GM18951 (cell line): ENCODE results near the gene VAMP4.

Source experiments
- POLR2A ChIP-seq: IDR thresholded peaks from 4 replicates; pipeline ENCODE4 v1.6.1; 2011; ENCODE audit warnings: mild to moderate bottlenecking; ENCODE audit not compliant: insufficient read length, insufficient read depth; ENCODE audit errors: extremely low read depth
- in situ Hi-C: fragments of 300-500 bp; cut with MboI; formaldehyde crosslinking; loops from one replicate; pipeline ENCODE4 v1.12.0; 2022; ENCODE audit warnings: low sequenced_read_pairs, mixed read lengths, inconsistent platforms; ENCODE audit not compliant: unreplicated experiment

Gene VAMP4

GRCh38 chr1:171741872-171742576, at the start of gene VAMP4:
TSS of gene VAMP4 (minus strand) at chr1:171742065. CDS start at chr1:171738414, 3,651 bp downstream.
- TF ChIP-seq POLR2A, result peak; percentile 80
- in situ Hi-C loops, result no loop called here

GRCh38 chr1:171790318-171790717, 48.5 kb upstream of the VAMP4 start:
- in situ Hi-C loops, result no loop called here

GRCh38 chr1:171788696-171789095, 46.8 kb upstream of the VAMP4 start:
- in situ Hi-C loops, result no loop called here
- no peak for TF ChIP-seq POLR2A

More at GRCh38 chr1:171790318-171790717, 48.5 kb upstream of the VAMP4 start:
- no peak for TF ChIP-seq POLR2A

GRCh38 chr1:171787686-171788480, 46.0 kb upstream of the VAMP4 start:
- TF ChIP-seq POLR2A, result no peak

GRCh38 chr1:171786534-171786933, 44.7 kb upstream of the VAMP4 start:
- no peak for TF ChIP-seq POLR2A
- in situ Hi-C loops, result no loop called here

More at GRCh38 chr1:171787686-171788480, 46.0 kb upstream of the VAMP4 start:
- in situ Hi-C loops, result no loop called here

- in situ Hi-C loops, result no loop called here
- TF ChIP-seq POLR2A, result no peak
Measured at GRCh38 chr1:171785766-171786165, 43.9 kb upstream of the VAMP4 start.

- in situ Hi-C loops, result no loop called here
- TF ChIP-seq POLR2A, result no peak
Measured at GRCh38 chr1:171784784-171785183, 42.9 kb upstream of the VAMP4 start.

GRCh38 chr1:171783816-171784530, 42.1 kb upstream of the VAMP4 start:
- in situ Hi-C loops, result no loop called here
- TF ChIP-seq POLR2A, result no peak

GRCh38 chr1:171781176-171781875, 39.5 kb upstream of the VAMP4 start, which contains the start of gene METTL13:
TSS of gene METTL13 (plus strand) at chr1:171781660. CDS start at chr1:171781968, 308 bp downstream.
- TF ChIP-seq POLR2A, result peak; percentile 83
- in situ Hi-C loops, result no loop called here

GRCh38 chr1:171780583-171781175, 38.8 kb upstream of the VAMP4 start:
- TF ChIP-seq POLR2A, result no peak
- in situ Hi-C loops, result no loop called here

- no peak for TF ChIP-seq POLR2A
- in situ Hi-C loops, result no loop called here
Measured at GRCh38 chr1:171772312-171772711, 30.4 kb upstream of the VAMP4 start.

GRCh38 chr1:171769754-171770153, 27.9 kb upstream of the VAMP4 start:
- no peak for TF ChIP-seq POLR2A
- in situ Hi-C loops, result no loop called here
